ENCODE data around the gene KCNK10.

Gene KCNK10

DNA sequence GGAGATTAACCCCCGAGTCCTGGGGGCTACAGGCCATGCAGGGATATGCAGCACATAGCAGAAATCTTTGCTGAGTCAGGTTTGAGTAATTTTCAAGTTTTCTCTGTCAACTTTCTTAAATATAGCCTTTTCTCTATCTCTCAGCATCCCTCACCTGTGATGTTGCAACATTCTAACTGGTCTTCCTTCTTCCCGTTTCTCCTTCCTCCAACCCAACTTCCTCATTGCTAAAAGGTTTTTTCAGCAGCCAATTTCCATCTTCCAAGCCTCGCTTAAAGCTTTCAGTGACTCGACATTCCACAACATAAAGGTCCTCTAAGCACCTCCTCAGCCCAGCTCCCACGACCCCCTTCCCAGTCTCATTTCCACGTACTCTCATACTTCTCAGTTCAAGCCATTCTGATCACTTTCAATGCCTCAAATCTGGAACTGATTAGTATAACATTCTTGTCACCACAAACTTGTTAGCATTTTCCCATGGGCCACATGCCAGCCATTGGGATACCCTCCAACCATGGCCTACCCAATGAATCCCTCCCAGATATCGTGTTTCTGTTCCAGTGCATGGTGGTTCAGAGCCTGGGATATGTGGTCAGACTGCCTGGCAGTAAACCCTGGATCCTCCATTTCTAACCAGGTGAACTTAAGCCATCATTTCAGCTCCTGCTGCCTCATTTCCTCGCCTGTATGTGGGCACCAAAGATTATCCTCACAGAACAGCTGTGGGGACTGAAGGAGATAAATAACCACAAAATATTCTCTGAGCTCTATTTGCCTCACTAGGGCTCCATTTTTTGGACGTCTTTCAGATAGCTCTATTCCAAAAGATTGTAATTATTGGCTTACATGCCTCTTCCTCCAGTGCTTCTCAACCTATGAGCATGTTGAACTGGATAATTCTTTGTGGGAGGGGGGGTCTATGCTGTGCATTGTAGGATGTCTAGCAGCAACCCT is 65.8 kb downstream of the KCNK10 start:
- peak; percentile 42 to 76 (median 64) for DNase-seq
- Histone ChIP-seq H3K36me3 (ENCODE audit: control insufficient read depth in 4 of 4, insufficient read depth in 4 of 4, low read length in 3 of 4) (no peaks in the 10 kb centered on the region), H3K27me3 (replicated peaks in 2 of 5; ENCODE audit: control insufficient read depth in 4 of 5, insufficient read depth in 5 of 5, low read length in 4 of 5) (no peaks in the 10 kb centered on the region), H3K4me1 (ENCODE audit: control extremely low read depth in 1 of 4, control insufficient read depth in 4 of 4, insufficient read depth in 4 of 4, low read length in 3 of 4) (no peaks in the 10 kb centered on the region), H3K27ac (ENCODE audit: insufficient read depth in 1 of 2, low read depth in 1 of 2, low read length in 2 of 2, poor library complexity in 1 of 2, severe bottlenecking in 2 of 2) (no peak overlapping the region), H3K9me3 (ENCODE audit: control extremely low read depth in 1 of 5, control insufficient read depth in 4 of 5, insufficient read depth in 2 of 5, low read depth in 1 of 5, low read length in 4 of 5) (no peaks in the 10 kb centered on the region), H3K4me3 (ENCODE audit: control insufficient read depth in 1 of 7, extremely low read depth in 1 of 7, insufficient read depth in 4 of 7, low read depth in 2 of 7, low read length in 6 of 7) (no peak overlapping the region)
- CTCF ChIA-PET = interaction anchor here (1.4 to 1.8 kb wide), 2 partner anchors 12 to 68 kb away, joined by 4 to 5 read pairs; no protein-coding TSS in a partner anchor
- POLR2A ChIA-PET = interaction anchor here (0.6 to 1.0 kb wide), 2 partner anchors 24 to 1417 kb away, joined by 3 to 5 read pairs; no protein-coding TSS in a partner anchor
- WGBS (ENCODE audit: insufficient coverage) = 46% methylated on average over 8 of the region's 9 CpGs

GRCh38 chr14:88255798-88256197 is 67.3 kb downstream of the KCNK10 start:
- no peaks in the 10 kb centered on the region for H3K27me3 ChIP-seq (replicated peaks in 2 of 5; ENCODE audit: control insufficient read depth in 4 of 5, insufficient read depth in 5 of 5, low read length in 4 of 5)
- ChIA-PET CTCF (interaction anchor here (1.4 kb wide), 1 partner anchor 10 kb away, joined by 4 read pairs; no protein-coding TSS in a partner anchor), POLR2A (no interaction called here)
- H3K4me3 ChIP-seq (ENCODE audit: control insufficient read depth in 1 of 7, extremely low read depth in 1 of 7, insufficient read depth in 4 of 7, low read depth in 2 of 7, low read length in 6 of 7) = no peak overlapping the region
- no peak for DNase-seq
- WGBS (ENCODE audit: insufficient coverage) = 90% methylated on average over 4 of the region's 4 CpGs
- no peaks in the 10 kb centered on the region for H3K4me1 ChIP-seq (ENCODE audit: control extremely low read depth in 1 of 4, control insufficient read depth in 4 of 4, insufficient read depth in 4 of 4, low read length in 3 of 4)
- no peaks in the 10 kb centered on the region for H3K36me3 ChIP-seq (ENCODE audit: control insufficient read depth in 4 of 4, insufficient read depth in 4 of 4, low read length in 3 of 4)
- H3K27ac ChIP-seq (ENCODE audit: insufficient read depth in 1 of 2, low read depth in 1 of 2, low read length in 2 of 2, poor library complexity in 1 of 2, severe bottlenecking in 2 of 2) = no peak overlapping the region
- H3K9me3 ChIP-seq (ENCODE audit: control extremely low read depth in 1 of 5, control insufficient read depth in 4 of 5, insufficient read depth in 2 of 5, low read depth in 1 of 5, low read length in 4 of 5) = no peaks in the 10 kb centered on the region

DNA sequence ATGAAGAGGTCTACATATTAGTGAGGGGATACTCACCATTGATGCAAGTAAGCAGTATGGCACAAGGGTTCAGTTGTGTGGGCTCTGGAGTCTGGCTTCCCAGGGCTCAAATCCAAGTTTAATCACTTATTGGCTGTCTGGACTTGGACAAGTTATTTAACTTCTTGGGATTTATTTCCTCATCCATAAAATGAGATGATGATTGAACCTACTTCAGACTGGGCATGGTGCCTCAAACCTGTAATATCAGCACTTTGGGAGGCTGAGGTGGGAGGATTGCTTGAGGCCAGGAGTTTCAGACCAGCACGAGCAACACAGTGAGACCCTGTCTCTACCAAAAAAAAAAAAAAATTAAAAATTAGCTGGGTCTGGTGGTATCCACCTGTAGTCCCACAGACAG is 67.9 kb downstream of the KCNK10 start:
- H3K4me3 ChIP-seq (ENCODE audit: control insufficient read depth in 1 of 7, extremely low read depth in 1 of 7, insufficient read depth in 4 of 7, low read depth in 2 of 7, low read length in 6 of 7) = no peak overlapping the region
- no peak overlapping the region for H3K27ac ChIP-seq (ENCODE audit: insufficient read depth in 1 of 2, low read depth in 1 of 2, low read length in 2 of 2, poor library complexity in 1 of 2, severe bottlenecking in 2 of 2)
- WGBS (ENCODE audit: insufficient coverage) = no CpG with 5 or more reads among the region's 1 CpG
- H3K9me3 ChIP-seq (ENCODE audit: control extremely low read depth in 1 of 5, control insufficient read depth in 4 of 5, insufficient read depth in 2 of 5, low read depth in 1 of 5, low read length in 4 of 5) = no peaks in the 10 kb centered on the region
- no peaks in the 10 kb centered on the region for H3K27me3 ChIP-seq (replicated peaks in 2 of 5; ENCODE audit: control insufficient read depth in 4 of 5, insufficient read depth in 5 of 5, low read length in 4 of 5)
- ChIA-PET POLR2A (no interaction called here), CTCF (no interaction called here)
- no peak for DNase-seq
- no peaks in the 10 kb centered on the region for H3K36me3 ChIP-seq (ENCODE audit: control insufficient read depth in 4 of 4, insufficient read depth in 4 of 4, low read length in 3 of 4)
- no peaks in the 10 kb centered on the region for H3K4me1 ChIP-seq (ENCODE audit: control extremely low read depth in 1 of 4, control insufficient read depth in 4 of 4, insufficient read depth in 4 of 4, low read length in 3 of 4)

DNA sequence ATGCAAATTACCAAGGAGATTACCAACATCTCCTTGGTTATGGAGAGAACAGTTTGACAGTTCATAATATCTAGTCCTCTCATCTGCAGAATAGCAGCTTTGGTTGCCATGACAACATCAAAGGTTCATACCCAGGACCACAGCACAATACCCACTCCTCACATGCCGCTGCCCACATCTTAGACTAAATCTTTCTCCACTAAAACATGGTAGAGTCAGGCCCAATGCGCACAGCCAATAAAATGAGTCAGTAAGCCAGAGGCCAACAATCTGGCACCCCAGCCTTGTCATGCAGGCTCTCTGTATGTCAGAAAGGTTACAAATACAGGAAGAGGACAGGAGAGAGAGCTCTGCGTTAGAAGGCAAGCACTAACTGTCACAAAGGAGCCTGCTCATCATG is 70.6 kb downstream of the KCNK10 start:
- Histone ChIP-seq H3K4me3 (ENCODE audit: control insufficient read depth in 1 of 7, extremely low read depth in 1 of 7, insufficient read depth in 4 of 7, low read depth in 2 of 7, low read length in 6 of 7) (no peak overlapping the region), H3K27me3 (replicated peaks in 2 of 5; ENCODE audit: control insufficient read depth in 4 of 5, insufficient read depth in 5 of 5, low read length in 4 of 5) (no peaks in the 10 kb centered on the region), H3K9me3 (ENCODE audit: control extremely low read depth in 1 of 5, control insufficient read depth in 4 of 5, insufficient read depth in 2 of 5, low read depth in 1 of 5, low read length in 4 of 5) (no peaks in the 10 kb centered on the region), H3K27ac (ENCODE audit: insufficient read depth in 1 of 2, low read depth in 1 of 2, low read length in 2 of 2, poor library complexity in 1 of 2, severe bottlenecking in 2 of 2) (no peak overlapping the region), H3K36me3 (ENCODE audit: control insufficient read depth in 4 of 4, insufficient read depth in 4 of 4, low read length in 3 of 4) (no peaks in the 10 kb centered on the region), H3K4me1 (ENCODE audit: control extremely low read depth in 1 of 4, control insufficient read depth in 4 of 4, insufficient read depth in 4 of 4, low read length in 3 of 4) (peaks cover 0 to 4% (median 1%) of the 10 kb centered on the region in 4 experiments)
- POLR2A ChIA-PET = no interaction called here
- DNase-seq = peak in 1 of 3 donors; percentile 7
- 91% methylated on average over 3 of the region's 3 CpGs for WGBS (ENCODE audit: insufficient coverage)
- CTCF ChIA-PET = interaction anchor here (0.6 kb wide), 1 partner anchor 25 kb away, joined by 3 read pairs; no protein-coding TSS in a partner anchor

- 100% methylated on average over 1 of the region's 1 CpG for WGBS (ENCODE audit: insufficient coverage)
- POLR2A ChIA-PET = no interaction called here
- no peaks in the 10 kb centered on the region for H3K9me3 ChIP-seq (ENCODE audit: control extremely low read depth in 1 of 5, control insufficient read depth in 4 of 5, insufficient read depth in 2 of 5, low read depth in 1 of 5, low read length in 4 of 5)
Measured at GRCh38 chr14:88251650-88252049, 71.4 kb downstream of the KCNK10 start.

DNA sequence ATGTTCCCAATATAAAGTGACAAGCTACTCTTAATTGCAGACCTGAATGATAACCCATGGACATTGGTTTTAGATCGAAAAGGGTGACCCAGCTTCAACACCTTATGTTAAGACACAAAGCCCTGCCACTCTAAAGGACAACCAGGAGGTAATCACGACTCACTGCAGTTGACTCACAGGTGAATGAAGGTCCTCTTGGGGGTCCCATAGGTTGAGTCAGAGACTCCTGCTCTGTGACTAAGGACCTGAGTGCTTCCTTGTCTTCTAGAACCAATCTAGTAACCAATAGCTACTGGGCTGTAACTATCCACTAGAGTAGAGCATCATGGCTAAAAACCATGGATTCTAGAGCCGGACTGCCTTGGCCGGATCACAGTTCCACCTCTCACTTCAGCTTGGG is 73.8 kb downstream of the KCNK10 start:
- Histone ChIP-seq H3K9me3 (ENCODE audit: control extremely low read depth in 1 of 5, control insufficient read depth in 4 of 5, insufficient read depth in 2 of 5, low read depth in 1 of 5, low read length in 4 of 5) (no peaks in the 10 kb centered on the region), H3K36me3 (ENCODE audit: control insufficient read depth in 4 of 4, insufficient read depth in 4 of 4, low read length in 3 of 4) (no peaks in the 10 kb centered on the region), H3K4me3 (ENCODE audit: control insufficient read depth in 1 of 7, extremely low read depth in 1 of 7, insufficient read depth in 4 of 7, low read depth in 2 of 7, low read length in 6 of 7) (no peak overlapping the region), H3K4me1 (ENCODE audit: control extremely low read depth in 1 of 4, control insufficient read depth in 4 of 4, insufficient read depth in 4 of 4, low read length in 3 of 4) (peaks cover 0 to 4% (median 1%) of the 10 kb centered on the region in 4 experiments), H3K27me3 (replicated peaks in 2 of 5; ENCODE audit: control insufficient read depth in 4 of 5, insufficient read depth in 5 of 5, low read length in 4 of 5) (peaks cover 0 to 4% (median 0%) of the 10 kb centered on the region in 5 experiments), H3K27ac (ENCODE audit: insufficient read depth in 1 of 2, low read depth in 1 of 2, low read length in 2 of 2, poor library complexity in 1 of 2, severe bottlenecking in 2 of 2) (no peak overlapping the region)
- 98% methylated on average over 4 of the region's 4 CpGs for WGBS (ENCODE audit: insufficient coverage)
- no peak for DNase-seq
- ChIA-PET POLR2A (no interaction called here), CTCF (interaction anchor here (0.7 to 0.9 kb wide), 2 partner anchors 9 to 60 kb away, joined by 3 to 4 read pairs; no protein-coding TSS in a partner anchor)

More at GRCh38 chr14:88251650-88252049, 71.4 kb downstream of the KCNK10 start:
- H3K4me1 ChIP-seq (ENCODE audit: control extremely low read depth in 1 of 4, control insufficient read depth in 4 of 4, insufficient read depth in 4 of 4, low read length in 3 of 4) = peaks cover 0 to 4% (median 1%) of the 10 kb centered on the region in 4 experiments
- no peaks in the 10 kb centered on the region for H3K36me3 ChIP-seq (ENCODE audit: control insufficient read depth in 4 of 4, insufficient read depth in 4 of 4, low read length in 3 of 4)
- H3K4me3 ChIP-seq (ENCODE audit: control insufficient read depth in 1 of 7, extremely low read depth in 1 of 7, insufficient read depth in 4 of 7, low read depth in 2 of 7, low read length in 6 of 7) = no peak overlapping the region
- H3K27ac ChIP-seq (ENCODE audit: insufficient read depth in 1 of 2, low read depth in 1 of 2, low read length in 2 of 2, poor library complexity in 1 of 2, severe bottlenecking in 2 of 2) = no peak overlapping the region
- CTCF ChIA-PET = no interaction called here
- H3K27me3 ChIP-seq (replicated peaks in 2 of 5; ENCODE audit: control insufficient read depth in 4 of 5, insufficient read depth in 5 of 5, low read length in 4 of 5) = no peaks in the 10 kb centered on the region
- DNase-seq = no peak

- no peaks in the 10 kb centered on the region for H3K36me3 ChIP-seq (ENCODE audit: control insufficient read depth in 4 of 4, insufficient read depth in 4 of 4, low read length in 3 of 4)
- ChIA-PET CTCF (interaction anchor here (0.9 kb wide), 1 partner anchor 9 kb away, joined by 4 read pairs; no protein-coding TSS in a partner anchor), POLR2A (no interaction called here)
- peak; percentile 43 to 72 (median 64) for DNase-seq
- no peak overlapping the region for H3K4me3 ChIP-seq (ENCODE audit: control insufficient read depth in 1 of 7, extremely low read depth in 1 of 7, insufficient read depth in 4 of 7, low read depth in 2 of 7, low read length in 6 of 7)
- H3K27me3 ChIP-seq (replicated peaks in 2 of 5; ENCODE audit: control insufficient read depth in 4 of 5, insufficient read depth in 5 of 5, low read length in 4 of 5) = peaks cover 0 to 4% (median 0%) of the 10 kb centered on the region in 5 experiments
- 47% methylated on average over 2 of the region's 4 CpGs for WGBS (ENCODE audit: insufficient coverage)
- H3K4me1 ChIP-seq (ENCODE audit: control extremely low read depth in 1 of 4, control insufficient read depth in 4 of 4, insufficient read depth in 4 of 4, low read length in 3 of 4) = peaks cover 0 to 4% (median 1%) of the 10 kb centered on the region in 4 experiments
- no peaks in the 10 kb centered on the region for H3K9me3 ChIP-seq (ENCODE audit: control extremely low read depth in 1 of 5, control insufficient read depth in 4 of 5, insufficient read depth in 2 of 5, low read depth in 1 of 5, low read length in 4 of 5)
- no peak overlapping the region for H3K27ac ChIP-seq (ENCODE audit: insufficient read depth in 1 of 2, low read depth in 1 of 2, low read length in 2 of 2, poor library complexity in 1 of 2, severe bottlenecking in 2 of 2)
Measured at GRCh38 chr14:88248606-88249005, 74.5 kb downstream of the KCNK10 start.

Measured in common myeloid progenitor, CD34-positive (primary cell).